B cell (primary cell): ENCODE results near the gene PPP2R2C. TPM values are rescaled to one million over a fixed set of nuclear protein-coding genes. Genes with fewer than 3 reads are reported as not detected.

Experiments
- ATAC-seq: fragments of 200-7000 bp; cut with Tn5 transposase; one replicate; pipeline ENCODE4 v1.10.0; 2021; ENCODE audit warnings: low read depth, mild to moderate bottlenecking, moderate number of reproducible peaks, moderate library complexity
- CTCF ChIA-PET: fragments of 350-600 bp; sonication (Branson Sonifier 250); formaldehyde crosslinking; loops from one replicate; lab custom pipeline; 2021; ENCODE audit warnings: antibody characterized with exemption, inconsistent platforms; lab: Charles Lee
- POLR2A ChIA-PET: fragments of 350-600 bp; sonication (Branson Sonifier 250); formaldehyde crosslinking; loops from one replicate; lab custom pipeline; 2021; ENCODE audit warnings: antibody characterized with exemption; lab: Charles Lee
- DNase-seq: peaks from one replicate; pipeline ENCODE4 v3.0.0; 2013
- H2AFZ ChIP-seq: 2 replicates; pipeline ENCODE4 v1.6.1; 2012; ENCODE audit warnings: mild to moderate bottlenecking, low read depth, low read length; ENCODE audit not compliant: insufficient read depth, poor library complexity, severe bottlenecking
- H3K27ac ChIP-seq, 2 donors: 1 replicate in 1 of 2; 2 replicates in 1 of 2; pipeline ENCODE4 v1.5.1; 2012 to 2013; ENCODE audit warnings: low read length in 2 of 2, mild to moderate bottlenecking in 2 of 2, moderate library complexity in 1 of 2
- H3K27me3 ChIP-seq, 4 experiments: fragments of 200-600 bp in 1 of 4; sonication (generic) in 1 of 4; replicated peaks in 1 of 4; 1 replicate in 2 of 4; 2 replicates in 2 of 4; pipeline versions ENCODE4 v1.6.1 to v1.7.0; 2013 to 2016; ENCODE audit warnings: low read length in 3 of 4, mild to moderate bottlenecking in 2 of 4, mixed read lengths in 1 of 4, moderate library complexity in 1 of 4; ENCODE audit not compliant: insufficient read depth in 4 of 4, control insufficient read depth in 3 of 4; ENCODE audit errors: control extremely low read depth in 1 of 4
- H3K36me3 ChIP-seq, 2 experiments: replicated peaks in 1 of 2; 1 replicate in 1 of 2; 2 replicates in 1 of 2; pipeline versions ENCODE4 v1.6.1 to v1.7.1; 2013; ENCODE audit warnings: low read length in 1 of 2; ENCODE audit not compliant: insufficient read depth in 2 of 2, control insufficient read depth in 1 of 2; ENCODE audit errors: control extremely low read depth in 1 of 2, extremely low read depth in 1 of 2
- H3K4me1 ChIP-seq, 2 donors: fragments of 200-600 bp in 1 of 2; sonication (generic) in 1 of 2; 1 replicate in 1 of 2; 2 replicates in 1 of 2; pipeline versions ENCODE4 v1.5.1 to v1.6.1; 2013 to 2017; ENCODE audit warnings: low read length in 2 of 2; ENCODE audit not compliant: control insufficient read depth in 2 of 2, insufficient read depth in 2 of 2
- H3K4me2 ChIP-seq: replicated peaks from 2 replicates; pipeline ENCODE3; 2012; ENCODE audit warnings: mild to moderate bottlenecking, low read depth, low read length; ENCODE audit not compliant: poor library complexity, severe bottlenecking
- H3K4me3 ChIP-seq, 5 experiments: fragments of 200-600 bp in 1 of 5; sonication (generic) in 1 of 5; 1 replicate in 3 of 5; 2 replicates in 2 of 5; pipeline versions ENCODE4 v1.5.1 to v1.7.0; 2011 to 2016; ENCODE audit warnings: low read length in 4 of 5, mild to moderate bottlenecking in 4 of 5, low read depth in 2 of 5, control low read depth in 1 of 5, moderate library complexity in 1 of 5; ENCODE audit not compliant: insufficient read depth in 1 of 5; ENCODE audit errors: control extremely low read depth in 1 of 5, extremely low read depth in 1 of 5
- H3K79me2 ChIP-seq: fragments of 200-600 bp; sonication (generic); one replicate; pipeline ENCODE4 v1.6.0; 2016; ENCODE audit warnings: low read length; ENCODE audit not compliant: control insufficient read depth, insufficient read depth
- H3K9ac ChIP-seq: fragments of 200-600 bp; sonication (generic); 2 replicates; pipeline ENCODE4 v1.6.1; 2017; ENCODE audit warnings: mild to moderate bottlenecking, low read length, moderate library complexity
- H3K9me3 ChIP-seq, 3 donors: one replicate each; pipeline versions ENCODE4 v1.6.1 to v1.7.1; 2013; ENCODE audit warnings: low read length in 2 of 3; ENCODE audit not compliant: control insufficient read depth in 2 of 3, insufficient read depth in 1 of 3; ENCODE audit errors: control extremely low read depth in 1 of 3
- H4K20me1 ChIP-seq: 2 replicates; pipeline ENCODE4 v1.6.0; 2012; ENCODE audit warnings: mild to moderate bottlenecking, low read length; ENCODE audit not compliant: insufficient read depth, control insufficient read depth, poor library complexity, severe bottlenecking
- H3K27ac Mint-ChIP-seq: one replicate; pipeline ENCODE4 v1.8.0; 2021; ENCODE audit warnings: mixed read lengths
- H3K27me3 Mint-ChIP-seq: one replicate; pipeline ENCODE4 v1.8.0; 2021; ENCODE audit warnings: mixed read lengths
- H3K4me1 Mint-ChIP-seq: one replicate; pipeline ENCODE4 v1.8.0; 2021; ENCODE audit warnings: mixed read lengths
- H3K4me3 Mint-ChIP-seq: one replicate; pipeline ENCODE4 v1.8.0; 2021; ENCODE audit warnings: mixed read lengths
- H3K9me3 Mint-ChIP-seq: one replicate; pipeline ENCODE4 v1.8.0; 2022; ENCODE audit warnings: mixed read lengths; ENCODE audit not compliant: insufficient read depth
- EZH2 ChIP-seq: IDR thresholded peaks from 2 replicates; pipeline ENCODE4 v1.6.1; 2012; ENCODE audit warnings: borderline replicate concordance, low read depth, mild to moderate bottlenecking, moderate library complexity, low read length; ENCODE audit not compliant: insufficient read depth, poor library complexity, severe bottlenecking
- WGBS: methylation state at CpG from one replicate; pipeline ENCODE4 v1.1.5; 2013; ENCODE audit warnings: missing lambda C conversion rate; ENCODE audit not compliant: insufficient coverage; 5-methylcytosine and 5-hydroxymethylcytosine counted together
- intact Hi-C: fragments of 100-400 bp; cut with micrococcal nuclease; formaldehyde crosslinking; loops from one replicate; pipeline ENCODE4 v1.10.0; 2022
- polyA plus RNA-seq: library from polyadenylated mRNA; depleted of rRNA; stranded (reverse); fragments of >200 nt; gene quantifications from 2 replicates; pipeline ENCODE4 v1.2.3, GENCODE V29; 2012
- total RNA-seq, 2 donors: library from RNA; stranded (reverse); fragments of 120-200 nt in 1 of 2; gene quantifications; 1 replicate in 1 of 2; 2 replicates in 1 of 2; pipeline versions ENCODE4 v1.2.3 to v1.2.4, GENCODE V29; 2013 to 2022
- TF ChIP-seq, protein P1 (sequence below): fragments of 200-600 bp; IDR thresholded peaks from one replicate; pipeline ENCODE4 v1.8.0; 2022; ENCODE audit warnings: antibody characterized with exemption, mild to moderate bottlenecking

The PPP2R2C gene
- total and polyA plus RNA-seq, 2 donors (not counting 1 experiment from before 2014, with no cell fraction given), result not detected

DNA sequence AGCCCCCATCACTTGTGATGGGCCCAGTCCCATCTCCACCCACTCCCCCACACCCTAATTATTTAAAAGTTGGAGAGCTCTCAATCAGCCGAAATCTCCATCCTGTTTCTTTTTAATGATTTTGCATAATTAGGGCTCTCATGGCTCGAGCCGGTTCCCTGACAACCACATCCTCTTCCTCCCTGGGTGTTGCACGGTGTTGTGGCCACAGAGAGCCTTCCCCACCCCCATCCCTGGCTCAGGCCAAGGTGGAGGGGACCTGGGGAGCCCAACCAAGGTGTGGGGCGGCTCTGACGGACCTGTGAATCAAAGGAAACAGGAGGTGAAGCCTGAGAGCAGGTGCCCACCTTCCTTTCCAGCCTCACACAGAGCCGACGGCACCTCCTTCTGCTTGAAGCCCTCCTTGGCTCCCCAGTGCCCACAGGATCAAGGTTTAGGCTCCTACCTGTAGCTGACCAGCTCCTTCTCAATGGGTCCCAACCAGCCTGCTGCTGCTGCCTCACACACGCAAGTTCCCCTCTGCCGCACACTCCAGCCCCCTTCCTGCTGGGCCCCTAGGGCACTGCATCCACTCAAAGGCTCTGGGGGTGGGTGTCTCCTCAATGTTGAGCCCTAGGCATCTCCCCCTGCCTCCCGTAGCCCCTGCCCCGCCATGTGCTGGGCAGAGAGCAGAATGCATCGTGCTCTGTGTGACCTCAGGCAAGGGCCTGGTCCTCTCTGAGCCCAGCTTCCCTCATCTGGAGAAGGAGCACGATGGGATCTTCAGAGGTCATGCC is 134.1 kb downstream of the PPP2R2C start:
- Histone ChIP-seq H3K4me3 (no peak overlapping the region), H2AFZ (peak overlapping the region; percentile 10), H3K4me1 (peaks cover 12 to 13% of the 10 kb centered on the region in 2 donors), H4K20me1 (no peaks in the 10 kb centered on the region), H3K36me3 (no peaks in the 10 kb centered on the region), H3K4me2 (peak overlapping the region; percentile 40), H3K9me3 (peaks cover 0 to 14% (median 4%) of the 10 kb centered on the region in 3 donors), H3K79me2 (no peaks in the 10 kb centered on the region), H3K9ac (no peak overlapping the region), H3K27ac (no peak overlapping the region), H3K27me3 (peaks cover 0 to 51% (median 6%) of the 10 kb centered on the region in 4 experiments)
- Mint-ChIP-seq H3K27ac (no peak overlapping the region), H3K4me1 (peaks cover 16% of the 10 kb centered on the region), H3K4me3 (peak overlapping the region; percentile 30), H3K27me3 (peaks cover 60% of the 10 kb centered on the region), H3K9me3 (no peaks in the 10 kb centered on the region)
- intact Hi-C loops, result no loop called here
- 44% methylated on average over 13 of the region's 14 CpGs for WGBS
- ChIA-PET CTCF (interaction anchor here (0.5 to 1.0 kb wide), 2 partner anchors 11 to 211 kb away, joined by 3 read pairs; no protein-coding TSS in a partner anchor), POLR2A (no interaction called here)
- TF ChIP-seq, protein P1, sequence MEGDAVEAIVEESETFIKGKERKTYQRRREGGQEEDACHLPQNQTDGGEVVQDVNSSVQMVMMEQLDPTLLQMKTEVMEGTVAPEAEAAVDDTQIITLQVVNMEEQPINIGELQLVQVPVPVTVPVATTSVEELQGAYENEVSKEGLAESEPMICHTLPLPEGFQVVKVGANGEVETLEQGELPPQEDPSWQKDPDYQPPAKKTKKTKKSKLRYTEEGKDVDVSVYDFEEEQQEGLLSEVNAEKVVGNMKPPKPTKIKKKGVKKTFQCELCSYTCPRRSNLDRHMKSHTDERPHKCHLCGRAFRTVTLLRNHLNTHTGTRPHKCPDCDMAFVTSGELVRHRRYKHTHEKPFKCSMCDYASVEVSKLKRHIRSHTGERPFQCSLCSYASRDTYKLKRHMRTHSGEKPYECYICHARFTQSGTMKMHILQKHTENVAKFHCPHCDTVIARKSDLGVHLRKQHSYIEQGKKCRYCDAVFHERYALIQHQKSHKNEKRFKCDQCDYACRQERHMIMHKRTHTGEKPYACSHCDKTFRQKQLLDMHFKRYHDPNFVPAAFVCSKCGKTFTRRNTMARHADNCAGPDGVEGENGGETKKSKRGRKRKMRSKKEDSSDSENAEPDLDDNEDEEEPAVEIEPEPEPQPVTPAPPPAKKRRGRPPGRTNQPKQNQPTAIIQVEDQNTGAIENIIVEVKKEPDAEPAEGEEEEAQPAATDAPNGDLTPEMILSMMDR, result no peak
- no peak for TF ChIP-seq EZH2
- DNase-seq (no peak), ATAC-seq (no peak)

DNA sequence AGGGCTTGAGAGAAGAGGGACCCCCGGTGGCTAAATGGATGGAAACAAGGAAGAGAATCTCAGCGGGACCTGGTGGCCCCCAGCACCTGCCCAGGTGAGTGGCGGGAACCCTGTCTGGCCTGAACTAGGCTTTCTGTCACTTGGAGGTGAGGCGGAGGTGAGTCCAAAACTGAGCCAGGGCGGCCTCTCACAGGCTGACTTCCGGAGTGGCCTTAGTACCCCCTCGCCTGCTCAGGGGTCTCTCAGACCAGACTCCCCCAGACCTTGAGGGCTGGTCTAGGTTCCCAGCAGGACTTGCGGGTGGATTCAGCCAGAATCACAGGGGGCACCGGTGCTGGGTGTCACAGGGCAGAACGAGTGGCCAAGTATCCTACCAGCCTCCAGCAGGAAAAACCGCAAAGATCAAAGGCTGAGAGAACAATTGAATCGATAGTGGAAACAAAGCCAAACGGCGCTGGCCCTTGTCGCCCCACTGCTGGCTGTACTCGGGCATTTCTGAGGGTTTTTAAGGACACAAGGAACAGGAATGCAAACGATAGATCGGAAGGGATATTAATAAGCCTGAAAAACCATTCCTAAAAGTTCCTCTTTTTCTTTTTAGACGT is 135.0 kb downstream of the PPP2R2C start:
- CTCF ChIA-PET, result interaction anchor here (1.0 kb wide), 1 partner anchor 10 kb away, joined by 3 read pairs; no protein-coding TSS in a partner anchor
- Mint-ChIP-seq H3K27me3 (peaks cover 63% of the 10 kb centered on the region), H3K9me3 (no peaks in the 10 kb centered on the region)

More for the DNA sequence above, 135.0 kb downstream of the PPP2R2C start:
- peaks cover 16% of the 10 kb centered on the region for H3K4me1 Mint-ChIP-seq
- H3K4me3 Mint-ChIP-seq, result peak overlapping the region; percentile 30
- H3K9me3 ChIP-seq, result peaks cover 0 to 21% (median 4%) of the 10 kb centered on the region in 3 donors
- POLR2A ChIA-PET, result no interaction called here
- no peak overlapping the region for H3K27ac ChIP-seq
- intact Hi-C loops, result no loop called here
- DNase-seq, result no peak
- no peaks in the 10 kb centered on the region for H4K20me1 ChIP-seq
- no peak for ATAC-seq
- H3K27ac Mint-ChIP-seq, result no peak overlapping the region
- H3K9ac ChIP-seq, result no peak overlapping the region
- H3K4me2 ChIP-seq, result peak overlapping the region; percentile 40
- no peak overlapping the region for H2AFZ ChIP-seq
- no peaks in the 10 kb centered on the region for H3K36me3 ChIP-seq
- no peak overlapping the region for H3K4me3 ChIP-seq
- TF ChIP-seq, protein P1, result no peak
- TF ChIP-seq EZH2, result no peak
- no peaks in the 10 kb centered on the region for H3K79me2 ChIP-seq
- peaks cover 0 to 54% (median 6%) of the 10 kb centered on the region in 4 experiments for H3K27me3 ChIP-seq
- peaks cover 12 to 13% of the 10 kb centered on the region in 2 donors for H3K4me1 ChIP-seq
- WGBS, result 26% methylated on average over 16 of the region's 19 CpGs
